H1 (cell line): ENCODE results near the gene P2RY11. TPM values are rescaled to one million over a fixed set of nuclear protein-coding genes. Genes with fewer than 3 reads are reported as not detected.

ENCODE experiments used
- RBBP5 ChIP-seq: IDR thresholded peaks from 2 replicates; pipeline ENCODE4 v1.7.1; 2012; ENCODE audit warnings: low read depth, mild to moderate bottlenecking, inconsistent platforms, low read length, moderate library complexity, borderline replicate concordance
- polyA plus RNA-seq, 7 experiments: library from polyadenylated mRNA; depleted of rRNA in 3 of 7; stranded (reverse) in 5 of 7; unstranded in 2 of 7; fragments of >200 nt in 5 of 7; fragments of 200-250 nt in 2 of 7; gene quantifications; 1 replicate in 5 of 7; 2 replicates in 1 of 7; 4 replicates in 1 of 7; pipeline versions ENCODE4 v1.2.1 to v1.2.3, GENCODE V29; 2011 to 2013; ENCODE audit warnings: missing spikeins in 2 of 7, mixed read lengths in 2 of 7
- total RNA-seq: library from RNA; stranded (reverse); fragmentation: NEBNext Ultra II Directional; extraction: Animal tissue kit (Norgen Biotek cat#: 25700); gene quantifications from 2 replicates; pipeline ENCODE4 v1.2.1, GENCODE V29; 2021
- TF ChIP-seq, protein P1 (sequence below): fragments of 300-600 bp; sonication (generic); IDR thresholded peaks from 2 replicates; pipeline ENCODE4 v1.7.1; 2012; ENCODE audit warnings: low read length, moderate library complexity, mild to moderate bottlenecking, inconsistent platforms; ENCODE audit not compliant: insufficient replicate concordance

The P2RY11 gene
- total and polyA plus RNA-seq, 2 of the 8 experiments (the other 6 are each of a cell fraction or from before 2014, with no cell fraction given), result 9.2 to 18.0 TPM

DNA sequence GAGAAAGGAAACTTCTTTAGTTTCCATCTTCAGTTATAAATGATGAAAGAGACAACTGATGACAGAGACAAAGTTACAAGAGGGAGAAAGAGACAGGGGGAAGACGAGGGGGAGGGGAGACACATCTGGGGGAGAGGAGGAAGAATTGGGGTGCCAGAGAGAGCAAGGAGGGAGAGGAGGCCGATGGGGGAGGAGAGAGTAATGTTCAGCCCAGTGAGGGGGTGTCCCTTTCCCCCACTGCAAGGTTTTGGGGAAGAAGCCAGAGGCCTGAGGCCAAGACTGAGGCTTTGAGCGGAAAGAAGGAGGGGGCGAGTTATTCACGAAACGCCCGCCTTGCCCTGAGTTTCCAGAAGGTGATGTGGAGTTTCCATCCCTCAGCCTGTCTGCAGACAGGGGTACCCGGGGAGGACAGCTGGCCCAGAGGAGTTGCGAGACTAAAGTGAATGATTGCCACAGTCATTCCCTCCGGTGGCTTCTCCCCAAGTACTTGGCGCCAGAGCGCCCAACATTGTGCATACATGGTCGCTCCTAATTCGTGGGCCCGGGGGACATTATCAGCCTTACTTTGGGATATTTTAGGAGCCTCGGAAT is 5.9 kb upstream of the P2RY11 start (continued):
- TF ChIP-seq, protein P1, sequence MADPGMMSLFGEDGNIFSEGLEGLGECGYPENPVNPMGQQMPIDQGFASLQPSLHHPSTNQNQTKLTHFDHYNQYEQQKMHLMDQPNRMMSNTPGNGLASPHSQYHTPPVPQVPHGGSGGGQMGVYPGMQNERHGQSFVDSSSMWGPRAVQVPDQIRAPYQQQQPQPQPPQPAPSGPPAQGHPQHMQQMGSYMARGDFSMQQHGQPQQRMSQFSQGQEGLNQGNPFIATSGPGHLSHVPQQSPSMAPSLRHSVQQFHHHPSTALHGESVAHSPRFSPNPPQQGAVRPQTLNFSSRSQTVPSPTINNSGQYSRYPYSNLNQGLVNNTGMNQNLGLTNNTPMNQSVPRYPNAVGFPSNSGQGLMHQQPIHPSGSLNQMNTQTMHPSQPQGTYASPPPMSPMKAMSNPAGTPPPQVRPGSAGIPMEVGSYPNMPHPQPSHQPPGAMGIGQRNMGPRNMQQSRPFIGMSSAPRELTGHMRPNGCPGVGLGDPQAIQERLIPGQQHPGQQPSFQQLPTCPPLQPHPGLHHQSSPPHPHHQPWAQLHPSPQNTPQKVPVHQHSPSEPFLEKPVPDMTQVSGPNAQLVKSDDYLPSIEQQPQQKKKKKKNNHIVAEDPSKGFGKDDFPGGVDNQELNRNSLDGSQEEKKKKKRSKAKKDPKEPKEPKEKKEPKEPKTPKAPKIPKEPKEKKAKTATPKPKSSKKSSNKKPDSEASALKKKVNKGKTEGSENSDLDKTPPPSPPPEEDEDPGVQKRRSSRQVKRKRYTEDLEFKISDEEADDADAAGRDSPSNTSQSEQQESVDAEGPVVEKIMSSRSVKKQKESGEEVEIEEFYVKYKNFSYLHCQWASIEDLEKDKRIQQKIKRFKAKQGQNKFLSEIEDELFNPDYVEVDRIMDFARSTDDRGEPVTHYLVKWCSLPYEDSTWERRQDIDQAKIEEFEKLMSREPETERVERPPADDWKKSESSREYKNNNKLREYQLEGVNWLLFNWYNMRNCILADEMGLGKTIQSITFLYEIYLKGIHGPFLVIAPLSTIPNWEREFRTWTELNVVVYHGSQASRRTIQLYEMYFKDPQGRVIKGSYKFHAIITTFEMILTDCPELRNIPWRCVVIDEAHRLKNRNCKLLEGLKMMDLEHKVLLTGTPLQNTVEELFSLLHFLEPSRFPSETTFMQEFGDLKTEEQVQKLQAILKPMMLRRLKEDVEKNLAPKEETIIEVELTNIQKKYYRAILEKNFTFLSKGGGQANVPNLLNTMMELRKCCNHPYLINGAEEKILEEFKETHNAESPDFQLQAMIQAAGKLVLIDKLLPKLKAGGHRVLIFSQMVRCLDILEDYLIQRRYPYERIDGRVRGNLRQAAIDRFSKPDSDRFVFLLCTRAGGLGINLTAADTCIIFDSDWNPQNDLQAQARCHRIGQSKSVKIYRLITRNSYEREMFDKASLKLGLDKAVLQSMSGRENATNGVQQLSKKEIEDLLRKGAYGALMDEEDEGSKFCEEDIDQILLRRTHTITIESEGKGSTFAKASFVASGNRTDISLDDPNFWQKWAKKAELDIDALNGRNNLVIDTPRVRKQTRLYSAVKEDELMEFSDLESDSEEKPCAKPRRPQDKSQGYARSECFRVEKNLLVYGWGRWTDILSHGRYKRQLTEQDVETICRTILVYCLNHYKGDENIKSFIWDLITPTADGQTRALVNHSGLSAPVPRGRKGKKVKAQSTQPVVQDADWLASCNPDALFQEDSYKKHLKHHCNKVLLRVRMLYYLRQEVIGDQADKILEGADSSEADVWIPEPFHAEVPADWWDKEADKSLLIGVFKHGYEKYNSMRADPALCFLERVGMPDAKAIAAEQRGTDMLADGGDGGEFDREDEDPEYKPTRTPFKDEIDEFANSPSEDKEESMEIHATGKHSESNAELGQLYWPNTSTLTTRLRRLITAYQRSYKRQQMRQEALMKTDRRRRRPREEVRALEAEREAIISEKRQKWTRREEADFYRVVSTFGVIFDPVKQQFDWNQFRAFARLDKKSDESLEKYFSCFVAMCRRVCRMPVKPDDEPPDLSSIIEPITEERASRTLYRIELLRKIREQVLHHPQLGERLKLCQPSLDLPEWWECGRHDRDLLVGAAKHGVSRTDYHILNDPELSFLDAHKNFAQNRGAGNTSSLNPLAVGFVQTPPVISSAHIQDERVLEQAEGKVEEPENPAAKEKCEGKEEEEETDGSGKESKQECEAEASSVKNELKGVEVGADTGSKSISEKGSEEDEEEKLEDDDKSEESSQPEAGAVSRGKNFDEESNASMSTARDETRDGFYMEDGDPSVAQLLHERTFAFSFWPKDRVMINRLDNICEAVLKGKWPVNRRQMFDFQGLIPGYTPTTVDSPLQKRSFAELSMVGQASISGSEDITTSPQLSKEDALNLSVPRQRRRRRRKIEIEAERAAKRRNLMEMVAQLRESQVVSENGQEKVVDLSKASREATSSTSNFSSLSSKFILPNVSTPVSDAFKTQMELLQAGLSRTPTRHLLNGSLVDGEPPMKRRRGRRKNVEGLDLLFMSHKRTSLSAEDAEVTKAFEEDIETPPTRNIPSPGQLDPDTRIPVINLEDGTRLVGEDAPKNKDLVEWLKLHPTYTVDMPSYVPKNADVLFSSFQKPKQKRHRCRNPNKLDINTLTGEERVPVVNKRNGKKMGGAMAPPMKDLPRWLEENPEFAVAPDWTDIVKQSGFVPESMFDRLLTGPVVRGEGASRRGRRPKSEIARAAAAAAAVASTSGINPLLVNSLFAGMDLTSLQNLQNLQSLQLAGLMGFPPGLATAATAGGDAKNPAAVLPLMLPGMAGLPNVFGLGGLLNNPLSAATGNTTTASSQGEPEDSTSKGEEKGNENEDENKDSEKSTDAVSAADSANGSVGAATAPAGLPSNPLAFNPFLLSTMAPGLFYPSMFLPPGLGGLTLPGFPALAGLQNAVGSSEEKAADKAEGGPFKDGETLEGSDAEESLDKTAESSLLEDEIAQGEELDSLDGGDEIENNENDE, result no peak
- TF ChIP-seq RBBP5, result 0 out of 2 replicates have a peak, but pooled peaks have one; percentile 17
- TF ChIP-seq, all 59 proteins: peak for 1
